ENCODE measurements around the gene LMOD3.

The LMOD3 gene

DNA sequence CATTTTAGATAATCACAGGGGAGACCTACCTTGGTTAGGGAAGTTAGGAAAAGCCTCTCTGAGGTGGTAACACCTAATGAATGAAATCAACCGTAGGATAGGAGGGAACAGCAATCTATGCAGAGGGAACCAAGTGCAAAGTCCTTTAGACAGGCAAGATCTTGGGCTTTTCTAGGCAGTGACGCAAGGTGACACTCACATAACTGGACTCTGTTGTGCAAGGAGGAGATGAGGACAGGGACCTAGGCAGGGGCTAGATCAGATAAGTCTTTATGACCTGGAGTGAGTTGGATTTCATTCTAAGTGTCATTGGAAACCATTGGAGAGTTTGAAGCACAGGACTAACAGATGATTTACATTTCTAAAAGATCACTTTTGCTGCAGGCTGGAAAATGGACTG is 4.6 kb upstream of the LMOD3 start:
- Histone ChIP-seq H3K18ac (ENCODE audit: low read length) (no peak overlapping the region), H2BK5ac (ENCODE audit: low read depth, low read length, poor library complexity) (no peak overlapping the region), H2AK5ac (ENCODE audit: low read length) (no peak overlapping the region), H3K9me3 (ENCODE audit: insufficient read depth, low read depth, low read length) (no peaks in the 10 kb centered on the region), H2BK12ac (ENCODE audit: low read length) (no peak overlapping the region), H3K4me1 (ENCODE audit: control insufficient read depth in 1 of 2, insufficient read depth in 2 of 2, low read length in 2 of 2) (no peaks in the 10 kb centered on the region), H3K27me3 (ENCODE audit: insufficient read depth, low read length) (no peaks in the 10 kb centered on the region), H3K79me2 (ENCODE audit: control insufficient read depth, insufficient read depth, low read length, poor library complexity) (no peaks in the 10 kb centered on the region), H3K4me3 (ENCODE audit: low read depth, low read length) (no peak overlapping the region), H2BK120ac (ENCODE audit: insufficient read depth, low read length, poor library complexity) (no peak overlapping the region), H4K12ac (ENCODE audit: low read depth, low read length) (no peak overlapping the region), H3K36me3 (ENCODE audit: control insufficient read depth in 1 of 2, insufficient read depth in 2 of 2, low read length in 2 of 2) (no peaks in the 10 kb centered on the region), H4K91ac (ENCODE audit: low read depth, low read length) (no peak overlapping the region), H3K9ac (ENCODE audit: low read length) (no peak overlapping the region), H3K79me1 (ENCODE audit: low read length) (no peaks in the 10 kb centered on the region), H4K8ac (ENCODE audit: low read depth, low read length) (no peak overlapping the region), H3K4ac (ENCODE audit: low read depth, low read length) (no peak overlapping the region), H3K14ac (ENCODE audit: low read length) (no peak overlapping the region), H3K27ac (ENCODE audit: low read depth, low read length) (no peak overlapping the region), H3K23ac (ENCODE audit: low read length) (no peak overlapping the region), H2AFZ (ENCODE audit: insufficient read depth, low read length, poor library complexity) (no peak overlapping the region), H3K4me2 (ENCODE audit: low read length) (no peak overlapping the region)
- no CpG with 5 or more reads among the region's 2 CpGs for WGBS (ENCODE audit: extremely low coverage, insufficient coverage, insufficient read length)
- peak in 1 of 2 donors; percentile 42 for DNase-seq

DNA sequence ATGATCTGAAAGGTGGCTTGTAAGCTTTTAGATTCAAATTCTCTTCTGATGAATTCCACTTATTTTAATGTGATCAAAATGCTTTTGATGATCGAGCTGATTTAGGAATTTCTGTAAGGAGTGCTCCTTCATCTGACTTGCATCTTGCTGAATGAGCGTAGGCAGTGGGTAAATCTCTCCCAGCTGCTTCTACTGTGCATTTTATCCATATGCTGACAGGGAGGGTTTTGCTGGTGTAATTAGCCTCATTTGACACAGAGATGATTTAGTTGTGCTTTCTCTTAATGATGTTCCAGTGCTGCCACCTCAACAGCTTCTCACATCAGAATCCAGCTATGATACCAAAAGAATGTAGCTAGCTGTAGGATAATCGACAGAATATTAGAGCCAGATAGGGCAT is 3.8 kb upstream of the LMOD3 start:
- H4K8ac ChIP-seq (ENCODE audit: low read depth, low read length), result no peak overlapping the region
- H3K4me3 ChIP-seq (ENCODE audit: low read depth, low read length), result no peak overlapping the region
- WGBS (ENCODE audit: extremely low coverage, insufficient coverage, insufficient read length), result no CpG with 5 or more reads among the region's 3 CpGs

DNA sequence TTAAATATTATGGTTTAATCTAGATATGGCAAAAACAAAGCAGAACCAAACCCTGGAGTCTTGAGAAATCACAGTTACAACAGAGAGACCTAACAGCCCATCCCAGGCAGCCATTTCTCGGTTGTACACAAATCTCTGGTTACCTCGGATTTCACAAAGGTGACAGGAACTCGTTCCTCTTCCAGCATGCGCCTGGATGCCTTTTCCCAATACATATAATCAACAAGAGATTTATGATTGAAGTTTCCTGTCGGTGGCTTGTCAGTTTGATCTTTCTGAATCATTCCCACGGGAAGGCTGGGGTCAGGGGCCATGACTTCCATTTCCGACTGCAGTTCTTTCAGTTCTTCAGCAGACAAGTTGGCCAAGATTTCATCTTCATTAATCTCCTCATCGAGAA is 445 bp downstream of the LMOD3 start:
- no peak overlapping the region for H2AFZ ChIP-seq (ENCODE audit: insufficient read depth, low read length, poor library complexity)
- no peak overlapping the region for H4K12ac ChIP-seq (ENCODE audit: low read depth, low read length)
- no peak overlapping the region for H3K14ac ChIP-seq (ENCODE audit: low read length)
- H3K9ac ChIP-seq (ENCODE audit: low read length), result no peak overlapping the region
- WGBS (ENCODE audit: extremely low coverage, insufficient coverage, insufficient read length), result no CpG with 5 or more reads among the region's 8 CpGs
- no peaks in the 10 kb centered on the region for H3K79me1 ChIP-seq (ENCODE audit: low read length)
- no peak overlapping the region for H2AK5ac ChIP-seq (ENCODE audit: low read length)
- H3K4ac ChIP-seq (ENCODE audit: low read depth, low read length), result no peak overlapping the region
- H2BK12ac ChIP-seq (ENCODE audit: low read length), result no peak overlapping the region
- H3K79me2 ChIP-seq (ENCODE audit: control insufficient read depth, insufficient read depth, low read length, poor library complexity), result no peaks in the 10 kb centered on the region
- no peak overlapping the region for H3K23ac ChIP-seq (ENCODE audit: low read length)
- no peaks in the 10 kb centered on the region for H3K27me3 ChIP-seq (ENCODE audit: insufficient read depth, low read length)
- no peak overlapping the region for H3K4me3 ChIP-seq (ENCODE audit: low read depth, low read length)
- H2BK5ac ChIP-seq (ENCODE audit: low read depth, low read length, poor library complexity), result no peak overlapping the region
- H2BK120ac ChIP-seq (ENCODE audit: insufficient read depth, low read length, poor library complexity), result no peak overlapping the region
- no peak overlapping the region for H4K8ac ChIP-seq (ENCODE audit: low read depth, low read length)
- H3K4me1 ChIP-seq (ENCODE audit: control insufficient read depth in 1 of 2, insufficient read depth in 2 of 2, low read length in 2 of 2), result peaks cover 0 to 2% of the 10 kb centered on the region in 2 experiments
- no peak overlapping the region for H3K27ac ChIP-seq (ENCODE audit: low read depth, low read length)
- no peaks in the 10 kb centered on the region for H3K9me3 ChIP-seq (ENCODE audit: insufficient read depth, low read depth, low read length)
- no peak overlapping the region for H3K18ac ChIP-seq (ENCODE audit: low read length)
- no peak overlapping the region for H3K4me2 ChIP-seq (ENCODE audit: low read length)
- DNase-seq, result no peak
- no peaks in the 10 kb centered on the region for H3K36me3 ChIP-seq (ENCODE audit: control insufficient read depth in 1 of 2, insufficient read depth in 2 of 2, low read length in 2 of 2)
- H4K91ac ChIP-seq (ENCODE audit: low read depth, low read length), result no peak overlapping the region

More for the DNA sequence above, 3.8 kb upstream of the LMOD3 start:
- no peak for DNase-seq
- Histone ChIP-seq H3K79me1 (ENCODE audit: low read length) (no peaks in the 10 kb centered on the region), H2AK5ac (ENCODE audit: low read length) (no peak overlapping the region), H3K79me2 (ENCODE audit: control insufficient read depth, insufficient read depth, low read length, poor library complexity) (no peaks in the 10 kb centered on the region), H3K23ac (ENCODE audit: low read length) (no peak overlapping the region), H3K4me1 (ENCODE audit: control insufficient read depth in 1 of 2, insufficient read depth in 2 of 2, low read length in 2 of 2) (peaks cover 0 to 2% of the 10 kb centered on the region in 2 experiments), H3K4ac (ENCODE audit: low read depth, low read length) (no peak overlapping the region), H4K12ac (ENCODE audit: low read depth, low read length) (no peak overlapping the region), H3K27ac (ENCODE audit: low read depth, low read length) (no peak overlapping the region), H2AFZ (ENCODE audit: insufficient read depth, low read length, poor library complexity) (no peak overlapping the region), H2BK120ac (ENCODE audit: insufficient read depth, low read length, poor library complexity) (no peak overlapping the region), H3K27me3 (ENCODE audit: insufficient read depth, low read length) (no peaks in the 10 kb centered on the region), H2BK12ac (ENCODE audit: low read length) (no peak overlapping the region), H3K4me2 (ENCODE audit: low read length) (no peak overlapping the region), H3K36me3 (ENCODE audit: control insufficient read depth in 1 of 2, insufficient read depth in 2 of 2, low read length in 2 of 2) (no peaks in the 10 kb centered on the region), H2BK5ac (ENCODE audit: low read depth, low read length, poor library complexity) (no peak overlapping the region), H3K14ac (ENCODE audit: low read length) (no peak overlapping the region), H3K9me3 (ENCODE audit: insufficient read depth, low read depth, low read length) (no peaks in the 10 kb centered on the region), H4K91ac (ENCODE audit: low read depth, low read length) (no peak overlapping the region), H3K9ac (ENCODE audit: low read length) (no peak overlapping the region), H3K18ac (ENCODE audit: low read length) (no peak overlapping the region)

DNA sequence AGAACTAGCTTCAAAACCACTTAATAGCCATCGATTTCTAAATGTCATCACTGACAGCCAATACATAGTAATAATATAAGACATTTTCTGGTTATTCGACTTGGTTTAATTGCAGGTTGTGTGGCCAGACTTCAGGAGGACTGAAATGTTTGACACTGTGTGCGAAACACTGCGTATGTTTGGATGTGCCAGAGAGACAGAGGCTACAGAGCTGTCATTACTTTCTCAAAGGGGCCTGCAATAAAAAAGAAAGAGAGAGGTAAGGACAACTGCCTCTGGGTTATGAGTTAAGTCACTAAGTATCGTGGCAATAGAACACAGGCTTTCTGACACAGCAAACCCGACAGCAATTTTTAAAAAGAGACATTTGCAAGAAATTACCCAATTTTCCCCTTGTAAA is 882 bp downstream of the LMOD3 start:
- no CpG with 5 or more reads among the region's 6 CpGs for WGBS (ENCODE audit: extremely low coverage, insufficient coverage, insufficient read length)
- no peak overlapping the region for H3K18ac ChIP-seq (ENCODE audit: low read length)

More for the DNA sequence above, 882 bp downstream of the LMOD3 start:
- no peak overlapping the region for H3K9ac ChIP-seq (ENCODE audit: low read length)
- no peak overlapping the region for H2BK12ac ChIP-seq (ENCODE audit: low read length)
- H4K8ac ChIP-seq (ENCODE audit: low read depth, low read length), result no peak overlapping the region
- no peak overlapping the region for H3K23ac ChIP-seq (ENCODE audit: low read length)
- H3K4ac ChIP-seq (ENCODE audit: low read depth, low read length), result no peak overlapping the region
- no peak overlapping the region for H3K4me2 ChIP-seq (ENCODE audit: low read length)
- H3K14ac ChIP-seq (ENCODE audit: low read length), result no peak overlapping the region
- H2BK5ac ChIP-seq (ENCODE audit: low read depth, low read length, poor library complexity), result no peak overlapping the region
- H2BK120ac ChIP-seq (ENCODE audit: insufficient read depth, low read length, poor library complexity), result no peak overlapping the region
- no peaks in the 10 kb centered on the region for H3K9me3 ChIP-seq (ENCODE audit: insufficient read depth, low read depth, low read length)
- H3K79me1 ChIP-seq (ENCODE audit: low read length), result no peaks in the 10 kb centered on the region
- no peak for DNase-seq
- no peak overlapping the region for H4K91ac ChIP-seq (ENCODE audit: low read depth, low read length)
- no peaks in the 10 kb centered on the region for H3K27me3 ChIP-seq (ENCODE audit: insufficient read depth, low read length)
- H3K4me1 ChIP-seq (ENCODE audit: control insufficient read depth in 1 of 2, insufficient read depth in 2 of 2, low read length in 2 of 2), result peaks cover 2% of the 10 kb centered on the region in 2 experiments
- H3K79me2 ChIP-seq (ENCODE audit: control insufficient read depth, insufficient read depth, low read length, poor library complexity), result no peaks in the 10 kb centered on the region
- H2AK5ac ChIP-seq (ENCODE audit: low read length), result no peak overlapping the region
- no peaks in the 10 kb centered on the region for H3K36me3 ChIP-seq (ENCODE audit: control insufficient read depth in 1 of 2, insufficient read depth in 2 of 2, low read length in 2 of 2)
- H4K12ac ChIP-seq (ENCODE audit: low read depth, low read length), result no peak overlapping the region
- no peak overlapping the region for H3K27ac ChIP-seq (ENCODE audit: low read depth, low read length)
- H3K4me3 ChIP-seq (ENCODE audit: low read depth, low read length), result no peak overlapping the region
- no peak overlapping the region for H2AFZ ChIP-seq (ENCODE audit: insufficient read depth, low read length, poor library complexity)

Data from trophoblast cell (in vitro differentiated cells and primary cell).